ENCODE data around the gene AMPD1.

DNA sequence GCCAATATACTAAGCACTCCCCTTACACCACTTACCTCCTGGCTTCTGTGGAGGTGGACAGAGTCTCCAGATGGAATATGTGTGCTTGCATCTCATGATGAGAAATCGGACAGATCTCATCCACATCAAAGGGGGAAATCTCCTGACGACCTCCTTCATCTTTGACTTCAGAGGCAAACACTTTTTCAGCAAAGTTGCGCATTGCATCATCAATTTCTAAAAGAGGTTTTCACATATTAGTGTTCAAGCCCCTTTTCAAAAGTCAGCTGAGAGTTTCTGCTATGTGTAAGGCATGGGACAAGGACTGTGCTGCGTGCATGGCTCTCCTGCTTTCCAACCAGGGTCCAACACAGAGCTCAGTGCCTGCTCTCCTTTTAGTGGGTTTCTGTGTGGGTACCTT lies 6.8 kb downstream of the AMPD1 start:
- TF ChIP-seq, protein P1, sequence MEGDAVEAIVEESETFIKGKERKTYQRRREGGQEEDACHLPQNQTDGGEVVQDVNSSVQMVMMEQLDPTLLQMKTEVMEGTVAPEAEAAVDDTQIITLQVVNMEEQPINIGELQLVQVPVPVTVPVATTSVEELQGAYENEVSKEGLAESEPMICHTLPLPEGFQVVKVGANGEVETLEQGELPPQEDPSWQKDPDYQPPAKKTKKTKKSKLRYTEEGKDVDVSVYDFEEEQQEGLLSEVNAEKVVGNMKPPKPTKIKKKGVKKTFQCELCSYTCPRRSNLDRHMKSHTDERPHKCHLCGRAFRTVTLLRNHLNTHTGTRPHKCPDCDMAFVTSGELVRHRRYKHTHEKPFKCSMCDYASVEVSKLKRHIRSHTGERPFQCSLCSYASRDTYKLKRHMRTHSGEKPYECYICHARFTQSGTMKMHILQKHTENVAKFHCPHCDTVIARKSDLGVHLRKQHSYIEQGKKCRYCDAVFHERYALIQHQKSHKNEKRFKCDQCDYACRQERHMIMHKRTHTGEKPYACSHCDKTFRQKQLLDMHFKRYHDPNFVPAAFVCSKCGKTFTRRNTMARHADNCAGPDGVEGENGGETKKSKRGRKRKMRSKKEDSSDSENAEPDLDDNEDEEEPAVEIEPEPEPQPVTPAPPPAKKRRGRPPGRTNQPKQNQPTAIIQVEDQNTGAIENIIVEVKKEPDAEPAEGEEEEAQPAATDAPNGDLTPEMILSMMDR (conservative IDR thresholded peaks at IDR 0.05) = no peak
- TF ChIP-seq ZFX (IDR thresholded peaks at IDR 0.05) = no peak

Data from C4-2B (cell line).